ENCODE results near the gene BCAT1.

DNA sequence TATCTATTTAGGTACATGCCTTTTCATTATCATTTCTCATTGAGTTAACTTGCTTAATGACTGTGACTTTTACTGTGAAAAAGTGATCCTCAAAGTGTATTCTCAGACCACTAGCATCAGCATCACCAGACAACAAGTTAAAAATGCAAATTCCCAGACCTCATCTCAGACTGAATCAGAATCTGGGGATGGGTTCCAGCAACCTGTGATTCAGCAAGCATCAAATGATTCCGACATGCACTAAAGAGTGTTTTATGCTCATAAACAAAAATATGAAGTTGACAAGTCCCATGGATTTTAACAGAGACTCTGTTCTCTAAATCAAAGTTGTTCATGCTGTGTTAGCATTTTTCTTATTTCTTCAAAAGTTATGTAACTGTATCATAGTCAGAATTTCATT lies 130.6 kb downstream of the BCAT1 start:
- TF ChIP-seq, protein P1, sequence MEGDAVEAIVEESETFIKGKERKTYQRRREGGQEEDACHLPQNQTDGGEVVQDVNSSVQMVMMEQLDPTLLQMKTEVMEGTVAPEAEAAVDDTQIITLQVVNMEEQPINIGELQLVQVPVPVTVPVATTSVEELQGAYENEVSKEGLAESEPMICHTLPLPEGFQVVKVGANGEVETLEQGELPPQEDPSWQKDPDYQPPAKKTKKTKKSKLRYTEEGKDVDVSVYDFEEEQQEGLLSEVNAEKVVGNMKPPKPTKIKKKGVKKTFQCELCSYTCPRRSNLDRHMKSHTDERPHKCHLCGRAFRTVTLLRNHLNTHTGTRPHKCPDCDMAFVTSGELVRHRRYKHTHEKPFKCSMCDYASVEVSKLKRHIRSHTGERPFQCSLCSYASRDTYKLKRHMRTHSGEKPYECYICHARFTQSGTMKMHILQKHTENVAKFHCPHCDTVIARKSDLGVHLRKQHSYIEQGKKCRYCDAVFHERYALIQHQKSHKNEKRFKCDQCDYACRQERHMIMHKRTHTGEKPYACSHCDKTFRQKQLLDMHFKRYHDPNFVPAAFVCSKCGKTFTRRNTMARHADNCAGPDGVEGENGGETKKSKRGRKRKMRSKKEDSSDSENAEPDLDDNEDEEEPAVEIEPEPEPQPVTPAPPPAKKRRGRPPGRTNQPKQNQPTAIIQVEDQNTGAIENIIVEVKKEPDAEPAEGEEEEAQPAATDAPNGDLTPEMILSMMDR (IDR thresholded peaks at IDR 0.05; ENCODE audit: low read length) = no peak
- TF ChIP-seq EZH2 (IDR thresholded peaks at IDR 0.05; ENCODE audit: borderline replicate concordance, low read length) = no peak

Data from OCI-LY1 (cell line).